Left lobe of liver (tissue), 2 donors: ENCODE data around the gene FLOT1. TPM values are rescaled to one million over a fixed set of nuclear protein-coding genes. Genes with fewer than 3 reads are reported as not detected.

Source experiments
- ATAC-seq: fragments of 200-7000 bp; cut with Tn5 transposase; one replicate; pipeline ENCODE4 v1.9.1; 2020; ENCODE audit warnings: mild to moderate bottlenecking, moderate library complexity
- DNase-seq: peaks from one replicate; pipeline ENCODE4 v3.0.0-alpha.2; 2020; ENCODE audit warnings: low spot score
- total RNA-seq: library from RNA; stranded (reverse); gene quantifications from one replicate; pipeline ENCODE4 v1.2.1, GENCODE V29; 2021
- donor health status: DM: no; HTN: no; CAD: no; lungs with moderate emphysema.
- donor health status: DM: no; HTN: yes; CAD: no.

The FLOT1 gene
- total RNA-seq, 1 donor from 2014 or later: 45.9 TPM

DNA sequence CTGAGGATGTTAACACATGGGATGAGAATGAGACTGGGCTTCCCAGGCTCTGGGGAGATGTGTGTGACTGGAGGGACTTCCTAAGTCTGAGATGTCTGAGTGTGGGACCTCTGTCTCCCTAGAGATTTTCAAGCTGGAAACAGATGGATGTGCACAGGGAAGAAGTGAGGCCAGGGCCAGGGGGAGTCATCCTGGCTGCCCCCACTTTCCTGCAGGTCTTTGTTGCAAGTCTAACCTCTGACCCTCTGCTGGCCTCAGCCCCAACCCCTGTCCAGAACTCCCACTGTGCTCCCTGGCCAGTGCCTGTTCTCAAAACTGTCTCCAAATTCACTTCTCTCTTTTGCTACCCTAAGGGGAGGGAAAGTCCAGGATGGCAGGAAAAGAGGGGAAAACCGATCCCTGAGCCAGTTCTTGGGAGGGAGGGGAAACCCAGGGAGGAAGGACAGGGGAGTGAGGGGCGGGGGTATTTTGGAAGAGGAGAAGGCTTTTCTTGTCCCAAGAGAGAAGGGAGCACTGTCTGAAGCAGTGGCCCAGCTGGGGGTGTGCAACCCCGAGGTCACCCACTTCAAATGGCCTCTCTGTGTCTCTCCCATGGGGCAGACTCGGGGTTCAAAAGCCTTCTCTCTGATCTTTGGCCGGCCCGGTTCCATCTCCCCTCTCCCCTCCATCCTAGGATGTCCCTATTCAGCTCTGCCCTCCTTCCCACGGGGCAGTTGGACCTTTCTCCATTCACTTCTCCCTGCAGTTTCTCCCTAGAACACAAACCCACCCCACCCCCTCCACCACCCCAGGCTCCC lies 59.1 kb downstream of the FLOT1 start:
- no peak for ATAC-seq
- no peak for DNase-seq

DNA sequence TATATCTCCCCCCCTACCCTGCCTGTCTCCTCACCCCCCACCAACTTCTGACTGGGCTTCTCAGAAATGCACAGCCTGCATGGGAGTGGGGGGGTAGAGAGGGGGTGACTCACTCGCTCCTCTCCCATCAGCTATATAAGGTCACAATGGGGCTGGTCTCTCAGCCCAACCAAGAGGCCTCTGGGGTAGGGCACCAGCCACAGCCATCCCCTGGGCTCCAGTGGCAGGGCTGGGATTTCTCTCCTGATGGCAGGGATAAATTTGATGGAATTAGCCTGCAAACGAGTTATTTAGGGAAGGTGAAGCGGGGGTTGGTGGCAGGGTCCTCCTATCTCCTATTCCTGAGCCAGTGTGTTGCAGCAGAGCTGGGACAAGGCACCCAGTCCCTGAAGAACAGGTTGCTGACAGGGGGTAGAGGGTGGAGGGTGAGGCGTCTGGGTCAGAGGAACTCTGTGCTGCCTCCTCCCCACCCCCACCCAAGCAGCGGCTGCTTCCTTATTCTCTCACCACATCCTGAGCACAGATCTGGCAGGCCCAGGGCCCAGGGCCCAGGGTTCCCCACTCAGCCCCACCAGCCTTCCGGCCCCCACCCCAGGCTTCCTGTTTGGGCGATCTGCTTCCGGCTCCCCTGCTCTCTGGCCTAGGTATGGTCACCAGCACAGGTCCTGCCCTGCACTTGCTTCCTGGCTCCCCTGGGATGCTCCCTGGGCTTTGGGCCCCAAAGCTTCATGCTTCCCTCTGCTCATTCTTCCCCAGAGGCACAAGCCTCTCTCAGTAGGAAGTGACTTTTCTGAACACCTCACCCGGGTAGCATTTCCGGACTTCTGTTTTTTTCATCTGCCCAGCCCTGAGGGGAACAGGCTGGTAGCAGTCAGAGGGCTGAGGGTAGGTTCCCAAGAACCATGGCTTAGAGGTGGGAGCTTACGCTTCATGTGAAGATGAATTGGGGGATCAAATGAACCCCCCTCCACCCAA lies 60.1 kb downstream of the FLOT1 start:
- DNase-seq (peak; percentile 73), ATAC-seq (no peak)

DNA sequence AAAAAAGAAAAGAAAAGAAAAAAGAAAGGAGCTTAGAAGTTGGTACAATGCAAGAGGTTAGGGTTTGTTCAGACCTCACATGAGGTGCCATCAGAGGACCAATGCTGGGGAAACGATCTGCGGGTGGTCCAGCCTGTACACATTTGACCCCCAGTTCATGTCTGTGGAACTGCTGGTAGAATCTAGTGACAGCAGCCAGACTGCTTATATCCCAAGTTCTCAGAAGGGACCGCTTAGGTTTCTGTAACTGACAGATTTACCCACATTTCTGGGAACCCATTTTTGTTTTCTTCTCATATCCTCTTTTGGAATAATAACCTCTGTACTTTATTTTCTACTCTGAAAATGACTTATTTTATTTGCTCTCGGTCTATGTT lies 60.7 kb downstream of the FLOT1 start:
- DNase-seq (no peak), ATAC-seq (no peak)

DNA sequence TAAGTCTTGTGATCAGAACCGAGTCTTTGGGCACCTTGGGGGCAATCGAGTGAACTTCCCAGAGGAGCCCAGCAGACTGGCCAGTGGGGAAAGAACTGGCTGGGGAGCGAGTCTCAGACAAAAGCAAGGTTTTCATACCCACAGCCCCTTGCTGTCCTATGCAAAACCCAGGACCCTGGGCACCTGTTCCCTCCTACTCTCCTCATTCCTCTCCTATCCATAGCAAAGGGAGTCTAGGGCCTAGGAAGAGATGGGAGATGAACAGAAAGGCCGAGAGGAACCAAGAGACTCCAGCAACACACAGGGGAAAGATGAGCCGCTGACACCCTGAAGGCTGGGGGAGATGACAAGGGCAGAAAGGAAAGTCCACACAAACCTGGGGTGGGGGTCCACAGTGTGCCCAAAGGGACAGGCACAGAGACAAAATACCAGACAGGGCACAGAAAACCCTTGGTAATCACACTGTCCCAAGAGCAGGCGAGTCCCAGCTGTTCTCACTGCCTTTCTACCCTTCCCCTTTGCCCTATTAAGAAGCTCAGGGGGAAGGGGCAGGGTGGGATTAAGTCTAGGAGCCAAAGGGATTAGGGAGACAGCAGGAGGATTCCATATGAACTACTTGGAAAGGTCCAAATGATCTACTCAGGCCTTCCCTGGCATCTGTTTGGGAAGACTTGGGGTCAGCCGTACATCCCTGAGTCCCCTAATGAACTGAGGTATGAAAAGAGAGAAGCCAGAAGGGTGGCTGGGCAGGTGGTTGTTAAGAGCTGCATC lies 62.5 kb downstream of the FLOT1 start:
- DNase-seq: no peak
- no peak for ATAC-seq

DNA sequence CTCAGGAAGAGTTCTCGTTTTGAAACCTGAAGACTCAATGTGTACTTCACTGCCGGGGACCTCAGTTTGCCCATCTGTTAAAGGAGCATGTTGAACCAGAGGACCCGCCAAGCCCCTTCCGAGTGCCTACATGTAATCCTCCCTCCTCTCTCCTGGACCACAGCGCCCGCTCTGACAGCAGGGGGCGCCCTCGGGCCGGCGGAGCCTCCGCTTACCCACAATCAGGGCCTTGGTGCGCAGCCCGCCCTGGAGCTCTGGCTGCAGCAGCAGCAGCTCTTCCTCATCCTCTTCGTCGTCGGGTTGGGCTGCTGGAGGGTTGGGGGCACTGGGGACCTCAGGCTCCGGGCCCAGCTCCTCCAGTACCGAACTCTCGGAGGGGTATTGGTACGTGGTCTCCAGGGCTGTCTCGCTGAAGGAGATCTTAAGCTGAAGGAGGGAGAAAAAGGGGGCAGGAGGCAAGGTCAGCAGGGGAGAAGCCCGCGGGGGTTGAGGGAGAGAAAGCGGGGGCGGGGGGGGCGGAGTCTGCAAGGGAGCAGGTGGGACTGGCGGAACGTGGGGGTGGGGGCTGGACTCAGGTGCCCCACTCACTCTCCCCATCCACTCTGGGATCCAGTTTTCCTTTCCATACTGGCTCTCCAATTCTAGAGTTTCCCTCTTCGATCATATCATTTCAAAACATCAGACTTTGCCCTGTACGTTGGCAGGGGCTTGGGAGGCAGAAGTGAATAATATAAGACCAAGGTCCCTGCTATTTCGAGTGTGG lies 63.3 kb downstream of the FLOT1 start:
- DNase-seq: peak; percentile 93
- peak; percentile 88 for ATAC-seq

Other genes starting within 250 kb of the FLOT1 start
- 24.0 TPM for gene GNL1, start 186.2 kb downstream of the FLOT1 start, total RNA-seq
- 2.3 TPM for gene PRR3, start 185.4 kb downstream of the FLOT1 start, total RNA-seq
- 24.4 TPM for gene ABCF1, start 171.2 kb downstream of the FLOT1 start, total RNA-seq
- gene PPP1R10, start 125.4 kb downstream of the FLOT1 start, total RNA-seq: 49.8 TPM
- gene MRPS18B, start 124.8 kb downstream of the FLOT1 start, total RNA-seq: 53.3 TPM
- 5.1 TPM for gene ATAT1, start 115.8 kb downstream of the FLOT1 start, total RNA-seq
- 13.8 TPM for gene C6orf136, start 95.6 kb downstream of the FLOT1 start, total RNA-seq
- 15.2 TPM for gene DHX16, start 69.7 kb downstream of the FLOT1 start, total RNA-seq
- 10.6 TPM for gene PPP1R18, start 56.0 kb downstream of the FLOT1 start, total RNA-seq
- gene NRM, start 51.7 kb downstream of the FLOT1 start, total RNA-seq: 1.8 TPM
- gene MDC1, start 25.4 kb downstream of the FLOT1 start, total RNA-seq: 13.7 TPM
- gene TUBB, start 22.3 kb downstream of the FLOT1 start, total RNA-seq: 219 TPM
- 5.8 TPM for gene IER3, start 1.9 kb upstream of the FLOT1 start, total RNA-seq
- 5.1 TPM for gene DDR1, start 141.8 kb upstream of the FLOT1 start, total RNA-seq
- gene GTF2H4, start 165.5 kb upstream of the FLOT1 start, total RNA-seq: 21.7 TPM
- gene VARS2, start 171.6 kb upstream of the FLOT1 start, total RNA-seq: 28.9 TPM
- gene SFTA2, start 189.5 kb upstream of the FLOT1 start, total RNA-seq: not detected
- gene MUCL3, start 198.3 kb upstream of the FLOT1 start, total RNA-seq: not detected
- gene MUC21, start 241.0 kb upstream of the FLOT1 start, total RNA-seq: not detected